ENCODE measurements around the gene TERT.
"Not testable (repeated sequence)": the region's sequence is repeated elsewhere in the genome, so short reads cannot be mapped to it uniquely, and the experiment has no call there.

DNA sequence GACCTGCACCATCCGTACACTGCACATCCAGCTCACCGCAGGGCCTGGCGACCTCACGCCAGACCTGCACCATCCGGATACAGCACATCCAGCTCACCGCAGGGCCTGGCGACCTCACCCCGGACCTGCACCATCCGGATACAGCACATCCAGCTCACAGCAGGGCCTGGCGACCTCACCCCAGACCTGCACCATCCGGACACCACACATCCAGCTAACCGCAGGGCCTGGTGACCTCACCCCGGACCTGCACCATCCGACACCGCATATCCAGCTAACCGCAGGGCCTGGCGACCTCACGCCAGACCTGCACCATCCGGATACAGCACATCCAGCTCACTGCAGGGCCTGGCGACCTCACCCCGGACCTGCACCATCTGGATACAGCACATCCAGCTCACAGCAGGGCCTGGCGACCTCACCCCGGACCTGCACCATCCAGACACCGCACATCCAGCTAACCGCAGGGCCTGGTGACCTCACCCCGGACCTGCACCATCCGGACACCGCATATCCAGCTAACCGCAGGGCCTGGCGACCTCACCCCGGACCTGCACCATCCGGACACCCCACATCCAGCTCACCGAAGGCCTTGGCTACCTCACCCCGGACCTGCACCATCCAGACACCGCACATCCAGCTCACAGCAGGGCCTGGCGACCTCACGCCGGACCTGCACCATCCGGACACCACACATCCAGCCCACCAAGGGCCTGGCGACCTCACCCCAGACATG, 11.7 kb downstream of the TERT start:
- TF ChIP-seq, protein P1, sequence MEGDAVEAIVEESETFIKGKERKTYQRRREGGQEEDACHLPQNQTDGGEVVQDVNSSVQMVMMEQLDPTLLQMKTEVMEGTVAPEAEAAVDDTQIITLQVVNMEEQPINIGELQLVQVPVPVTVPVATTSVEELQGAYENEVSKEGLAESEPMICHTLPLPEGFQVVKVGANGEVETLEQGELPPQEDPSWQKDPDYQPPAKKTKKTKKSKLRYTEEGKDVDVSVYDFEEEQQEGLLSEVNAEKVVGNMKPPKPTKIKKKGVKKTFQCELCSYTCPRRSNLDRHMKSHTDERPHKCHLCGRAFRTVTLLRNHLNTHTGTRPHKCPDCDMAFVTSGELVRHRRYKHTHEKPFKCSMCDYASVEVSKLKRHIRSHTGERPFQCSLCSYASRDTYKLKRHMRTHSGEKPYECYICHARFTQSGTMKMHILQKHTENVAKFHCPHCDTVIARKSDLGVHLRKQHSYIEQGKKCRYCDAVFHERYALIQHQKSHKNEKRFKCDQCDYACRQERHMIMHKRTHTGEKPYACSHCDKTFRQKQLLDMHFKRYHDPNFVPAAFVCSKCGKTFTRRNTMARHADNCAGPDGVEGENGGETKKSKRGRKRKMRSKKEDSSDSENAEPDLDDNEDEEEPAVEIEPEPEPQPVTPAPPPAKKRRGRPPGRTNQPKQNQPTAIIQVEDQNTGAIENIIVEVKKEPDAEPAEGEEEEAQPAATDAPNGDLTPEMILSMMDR (conservative IDR thresholded peaks at IDR 0.05; ENCODE audit: low read length): not testable (repeated sequence)
- not testable (repeated sequence) for TF ChIP-seq EZH2phosphoT487 (IDR thresholded peaks at IDR 0.05; ENCODE audit: borderline replicate concordance)
